OCI-LY3 (cell line): ENCODE measurements around the gene ZNF521.
A peak's percentile ranks its signal among the peaks of the same experiment; 100 is the strongest.

Source experiments
- H2AFZ ChIP-seq: fragments of 200-600, 300-600 bp; shearing (Covaris generic); 2 replicates; pipeline ENCODE4 v1.6.0; 2014; ENCODE audit warnings: antibody characterized with exemption, low read depth, low read length
- H3K27ac ChIP-seq: fragments of 200-600, 300-600 bp; sonication (generic); 2 replicates; pipeline ENCODE4 v1.5.1; 2014; ENCODE audit warnings: mild to moderate bottlenecking, low read length, moderate library complexity, mixed read lengths
- H3K27me3 ChIP-seq: fragments of 200-600, 300-600 bp; sonication (generic); 2 replicates; pipeline ENCODE4 v1.6.1; 2014; ENCODE audit warnings: low read depth, low read length, mixed read lengths
- H3K36me3 ChIP-seq: fragments of 200-600, 300-600 bp; sonication (generic); replicated peaks from 2 replicates; pipeline ENCODE3; 2014; ENCODE audit warnings: low read depth, low read length, mixed read lengths
- H3K4me1 ChIP-seq: fragments of 300-600, 200-600 bp; sonication (generic); 2 replicates; pipeline ENCODE4 v1.6.1; 2014; ENCODE audit warnings: low read length, mixed read lengths
- H3K4me2 ChIP-seq: fragments of 200-600, 300-600 bp; sonication (generic); 2 replicates; pipeline ENCODE4 v1.6.1; 2014; ENCODE audit warnings: low read length, mixed read lengths
- H3K4me3 ChIP-seq: fragments of 300-600, 200-600 bp; sonication (generic); 2 replicates; pipeline ENCODE4 v1.5.1; 2014; ENCODE audit warnings: antibody characterized with exemption, mild to moderate bottlenecking, low read length, moderate library complexity
- H3K79me2 ChIP-seq: fragments of 300-600, 200-600 bp; shearing (Covaris generic); 2 replicates; pipeline ENCODE4 v1.6.1; 2014; ENCODE audit warnings: mild to moderate bottlenecking, low read length, mixed read lengths
- H3K9ac ChIP-seq: fragments of 300-600, 200-600 bp; shearing (Covaris generic); 2 replicates; pipeline ENCODE4 v1.6.0; 2014; ENCODE audit warnings: mild to moderate bottlenecking, low read length, moderate library complexity
- H3K9me3 ChIP-seq: fragments of 200-600, 300-600 bp; shearing (Covaris generic); 2 replicates; pipeline ENCODE4 v1.6.1; 2014; ENCODE audit warnings: low read length, mixed read lengths; ENCODE audit not compliant: insufficient read depth
- H4K20me1 ChIP-seq: fragments of 200-600, 300-600 bp; sonication (generic); 2 replicates; pipeline ENCODE4 v1.6.1; 2016; ENCODE audit warnings: low read length, mixed read lengths; ENCODE audit not compliant: insufficient read depth
- CTCF ChIP-seq: fragments of 200-600, 300-600 bp; sonication (generic); IDR thresholded peaks from 2 replicates; pipeline ENCODE4 v1.5.1; 2014; ENCODE audit warnings: antibody characterized with exemption, low read length, low read depth
- EZH2phosphoT487 ChIP-seq: fragments of 200-600 bp; shearing (Covaris generic); IDR thresholded peaks from 2 replicates; pipeline ENCODE4 v1.6.1; 2018; ENCODE audit warnings: antibody characterized with exemption, mixed run types, low read depth

Gene ZNF521

GRCh38 chr18:25314151-25314837 is 37.7 kb downstream of the ZNF521 start:
- Histone ChIP-seq H3K4me1 (no peaks in the 10 kb centered on the region), H4K20me1 (no peaks in the 10 kb centered on the region), H3K9me3 (no peaks in the 10 kb centered on the region), H3K9ac (no peak overlapping the region), H3K36me3 (no peaks in the 10 kb centered on the region), H2AFZ (no peak overlapping the region), H3K27ac (no peak overlapping the region), H3K4me2 (no peak overlapping the region), H3K79me2 (no peaks in the 10 kb centered on the region), H3K27me3 (no peaks in the 10 kb centered on the region), H3K4me3 (no peak overlapping the region)
- no peak for TF ChIP-seq EZH2phosphoT487
- TF ChIP-seq CTCF = no peak

GRCh38 chr18:25313268-25313667 is 38.7 kb downstream of the ZNF521 start:
- Histone ChIP-seq H3K4me3 (no peak overlapping the region), H3K36me3 (no peaks in the 10 kb centered on the region), H3K9me3 (no peaks in the 10 kb centered on the region), H3K27ac (no peak overlapping the region), H3K79me2 (no peaks in the 10 kb centered on the region), H3K4me2 (no peak overlapping the region), H4K20me1 (no peaks in the 10 kb centered on the region), H3K27me3 (no peaks in the 10 kb centered on the region), H3K4me1 (no peaks in the 10 kb centered on the region), H3K9ac (no peak overlapping the region), H2AFZ (no peak overlapping the region)
- no peak for TF ChIP-seq EZH2phosphoT487
- no peak for TF ChIP-seq CTCF

GRCh38 chr18:25310045-25310444 is 41.9 kb downstream of the ZNF521 start:
- no peak overlapping the region for H3K4me2 ChIP-seq
- no peak overlapping the region for H2AFZ ChIP-seq
- no peaks in the 10 kb centered on the region for H3K36me3 ChIP-seq
- H3K4me3 ChIP-seq = no peak overlapping the region
- H3K27ac ChIP-seq = no peak overlapping the region
- no peaks in the 10 kb centered on the region for H3K4me1 ChIP-seq
- no peak overlapping the region for H3K9ac ChIP-seq
- no peaks in the 10 kb centered on the region for H3K27me3 ChIP-seq
- no peaks in the 10 kb centered on the region for H3K9me3 ChIP-seq
- peak; percentile 38 for TF ChIP-seq CTCF
- no peak for TF ChIP-seq EZH2phosphoT487
- no peaks in the 10 kb centered on the region for H4K20me1 ChIP-seq
- H3K79me2 ChIP-seq = no peaks in the 10 kb centered on the region

GRCh38 chr18:25308381-25308780 is 43.6 kb downstream of the ZNF521 start:
- Histone ChIP-seq H3K9ac (no peak overlapping the region), H3K4me2 (no peak overlapping the region), H3K27ac (no peak overlapping the region), H3K79me2 (no peaks in the 10 kb centered on the region), H3K9me3 (no peaks in the 10 kb centered on the region), H3K4me3 (no peak overlapping the region), H3K27me3 (no peaks in the 10 kb centered on the region), H3K4me1 (no peaks in the 10 kb centered on the region), H2AFZ (no peak overlapping the region), H4K20me1 (no peaks in the 10 kb centered on the region), H3K36me3 (no peaks in the 10 kb centered on the region)
- TF ChIP-seq EZH2phosphoT487 (no peak), CTCF (no peak)
